GM19463 (cell line): Measurements from ENCODE around the gene AIG1.

ENCODE experiments used
- ATAC-seq: cut with Tn5 transposase; IDR thresholded peaks from one replicate; pipeline ENCODE4 v1.9.1; 2021; ENCODE audit warnings: mild to moderate bottlenecking, moderate library complexity; ENCODE audit not compliant: unreplicated experiment

Gene AIG1

GRCh38 chr6:143093290-143093689, 32.6 kb downstream of the AIG1 start:
- no peak for ATAC-seq

GRCh38 chr6:143096403-143096802, 35.7 kb downstream of the AIG1 start:
- ATAC-seq = no peak

- peak; percentile 17 for ATAC-seq
These were observed 36.6 kb downstream of the AIG1 start for GRCh38 chr6:143097224-143097795.

- peak; percentile 88 for ATAC-seq
These were observed 37.5 kb downstream of the AIG1 start for GRCh38 chr6:143098054-143098671.

GRCh38 chr6:143099647-143100046, 39.0 kb downstream of the AIG1 start:
- no peak for ATAC-seq

GRCh38 chr6:143100429-143100828, 39.7 kb downstream of the AIG1 start:
- ATAC-seq = no peak

GRCh38 chr6:143103916-143104315, 43.2 kb downstream of the AIG1 start:
- ATAC-seq = no peak

GRCh38 chr6:143107440-143107839, 46.8 kb downstream of the AIG1 start:
- no peak for ATAC-seq

- ATAC-seq = no peak
These were observed 47.4 kb downstream of the AIG1 start for GRCh38 chr6:143107911-143108761.

GRCh38 chr6:143109196-143109595, 48.5 kb downstream of the AIG1 start:
- no peak for ATAC-seq

GRCh38 chr6:143110572-143110971, 49.9 kb downstream of the AIG1 start:
- ATAC-seq = no peak

GRCh38 chr6:143110996-143111395, 50.3 kb downstream of the AIG1 start:
- ATAC-seq = no peak

GRCh38 chr6:143111443-143111842, 50.8 kb downstream of the AIG1 start:
- no peak for ATAC-seq

GRCh38 chr6:143112084-143112768, 51.5 kb downstream of the AIG1 start:
- peak; percentile 73 for ATAC-seq

GRCh38 chr6:143112837-143113236, 52.1 kb downstream of the AIG1 start:
- ATAC-seq = no peak

- no peak for ATAC-seq
These were observed 55.0 kb downstream of the AIG1 start for GRCh38 chr6:143115728-143116127.

- ATAC-seq = no peak
These were observed 56.4 kb downstream of the AIG1 start for GRCh38 chr6:143117108-143117507.

GRCh38 chr6:143119260-143119659, 58.6 kb downstream of the AIG1 start:
- no peak for ATAC-seq

GRCh38 chr6:143123081-143123480, 62.4 kb downstream of the AIG1 start:
- no peak for ATAC-seq

GRCh38 chr6:143123941-143124340, 63.3 kb downstream of the AIG1 start:
- no peak for ATAC-seq

GRCh38 chr6:143125455-143125854, 64.8 kb downstream of the AIG1 start:
- no peak for ATAC-seq
